DMS 273 treated with DMSO at 0.1 percent for 48 hours (cell line): Measurements from ENCODE around the gene CC2D1A.
"Not testable (repeated sequence)": the region's sequence is repeated elsewhere in the genome, so short reads cannot be mapped to it uniquely, and the experiment has no call there.

Source experiments
- DNase-seq: peaks from one replicate; lab custom pipeline; 2025; lab: John Stamatoyannopoulos, UW

Gene CC2D1A

GRCh38 chr19:13962699-13963602, 57.0 kb downstream of the CC2D1A start:
- DNase-seq = no peak

GRCh38 chr19:13963603-13964105, 57.7 kb downstream of the CC2D1A start:
- DNase-seq = no peak

- DNase-seq = no peak
Measured at GRCh38 chr19:13964776-13965175, 58.8 kb downstream of the CC2D1A start.

- DNase-seq = no peak
Measured at GRCh38 chr19:13965377-13965896, 59.4 kb downstream of the CC2D1A start.

GRCh38 chr19:13965926-13966683, 60.1 kb downstream of the CC2D1A start:
- DNase-seq = no peak

- DNase-seq = no peak
Measured at GRCh38 chr19:13966684-13967128, 60.7 kb downstream of the CC2D1A start.

GRCh38 chr19:13967206-13967605, 61.2 kb downstream of the CC2D1A start:
- DNase-seq = not testable (repeated sequence)

GRCh38 chr19:13968383-13968935, 62.5 kb downstream of the CC2D1A start:
- DNase-seq = no peak

GRCh38 chr19:13968999-13969398, 63.0 kb downstream of the CC2D1A start:
- DNase-seq = no peak

- no peak for DNase-seq
Measured at GRCh38 chr19:13969897-13970296, 63.9 kb downstream of the CC2D1A start.

GRCh38 chr19:13971868-13972267, 65.9 kb downstream of the CC2D1A start:
- not testable (repeated sequence) for DNase-seq

GRCh38 chr19:13972368-13973155, 66.6 kb downstream of the CC2D1A start:
- DNase-seq = no peak

- not testable (repeated sequence) for DNase-seq
Measured at GRCh38 chr19:13973479-13973878, 67.5 kb downstream of the CC2D1A start.

GRCh38 chr19:13974073-13974472, 68.1 kb downstream of the CC2D1A start:
- no peak for DNase-seq

GRCh38 chr19:13975870-13976269, 69.9 kb downstream of the CC2D1A start:
- DNase-seq = no peak

- DNase-seq = no peak
Measured at GRCh38 chr19:13976446-13976845, 70.4 kb downstream of the CC2D1A start.

- no peak for DNase-seq
Measured at GRCh38 chr19:13977803-13978202, 71.8 kb downstream of the CC2D1A start.

GRCh38 chr19:13978351-13979243, 72.6 kb downstream of the CC2D1A start:
- DNase-seq = no peak

GRCh38 chr19:13979244-13979615, 73.2 kb downstream of the CC2D1A start:
- no peak for DNase-seq

- no peak for DNase-seq
Measured at GRCh38 chr19:13979686-13980085, 73.7 kb downstream of the CC2D1A start.
